GM18870 (cell line): ENCODE measurements around the gene ZNF2.
A peak's percentile ranks its signal among the peaks of the same experiment; 100 is the strongest.

Experiments
- ATAC-seq: cut with Tn5 transposase; IDR thresholded peaks from one replicate; pipeline ENCODE4 v1.9.1; 2021; ENCODE audit warnings: moderate library complexity; ENCODE audit not compliant: unreplicated experiment

Gene ZNF2

DNA sequence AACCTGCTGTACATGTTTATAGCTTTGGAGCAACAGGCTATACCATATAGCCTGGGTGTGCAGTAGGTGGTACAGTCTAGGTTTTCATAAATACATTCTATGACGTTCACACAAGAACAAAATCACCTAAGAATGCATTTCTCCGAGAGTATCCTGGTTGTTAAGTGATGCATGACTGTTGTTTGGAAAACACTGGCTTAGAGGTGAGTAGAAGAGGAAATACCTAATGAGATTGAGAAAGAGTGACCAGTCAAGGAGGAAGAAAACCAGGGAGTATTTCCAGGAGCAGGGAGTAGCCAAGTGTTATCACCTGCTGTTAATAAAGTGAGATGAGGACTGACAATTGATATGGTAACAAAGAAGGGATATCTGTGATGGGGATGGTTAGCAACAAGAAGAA lies 38.8 kb downstream of the ZNF2 start:
- no peak for ATAC-seq

GRCh38 chr2:95206096-95206495 lies 40.5 kb downstream of the ZNF2 start:
- no peak for ATAC-seq

GRCh38 chr2:95207111-95207961 lies 41.7 kb downstream of the ZNF2 start, which contains the start of gene ZNF892:
TSS of gene ZNF892 (plus strand) at chr2:95207521. CDS start at chr2:95207816, 295 bp downstream.
- peak; percentile 94 for ATAC-seq

DNA sequence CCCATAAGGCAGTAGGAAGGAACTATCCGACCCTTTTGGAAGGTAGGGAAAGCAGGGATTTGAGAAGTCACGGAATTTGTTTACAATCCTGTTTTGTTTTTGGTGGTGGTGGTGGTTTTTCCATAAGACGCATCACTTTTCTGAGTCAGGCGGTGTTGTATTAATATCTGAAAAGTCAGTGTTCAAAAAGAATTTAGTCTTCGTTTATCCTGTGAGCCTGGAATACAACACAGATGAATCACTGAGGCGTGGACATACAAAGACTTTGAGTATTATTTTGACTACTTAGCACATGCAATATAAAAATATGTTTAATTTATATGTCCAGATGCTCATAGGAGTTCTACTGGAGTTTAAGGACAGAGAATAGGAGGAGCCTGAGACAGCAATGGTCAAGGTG lies 42.5 kb downstream of the ZNF2 start:
- ATAC-seq, result no peak

DNA sequence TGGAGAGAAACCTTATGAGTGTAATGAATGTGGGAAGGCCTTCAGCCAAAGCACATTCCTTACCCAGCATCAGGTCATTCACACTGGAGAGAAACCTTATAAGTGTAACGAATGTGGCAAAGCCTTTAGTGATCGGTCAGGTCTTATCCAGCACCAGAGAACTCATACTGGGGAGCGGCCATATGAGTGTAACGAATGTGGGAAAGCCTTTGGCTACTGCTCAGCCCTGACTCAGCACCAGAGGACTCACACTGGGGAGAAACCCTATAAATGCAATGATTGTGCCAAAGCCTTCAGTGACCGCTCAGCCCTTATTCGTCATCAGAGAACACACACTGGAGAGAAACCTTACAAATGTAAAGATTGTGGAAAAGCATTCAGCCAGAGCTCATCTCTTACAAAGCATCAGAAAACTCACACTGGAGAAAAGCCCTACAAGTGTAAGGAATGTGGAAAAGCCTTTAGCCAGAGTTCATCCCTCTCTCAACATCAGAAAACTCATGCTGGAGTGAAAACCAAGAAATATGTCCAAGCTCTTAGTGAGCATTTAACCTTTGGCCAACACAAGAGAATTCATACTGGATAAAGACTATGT lies 49.5 kb downstream of the ZNF2 start:
- ATAC-seq, result no peak

DNA sequence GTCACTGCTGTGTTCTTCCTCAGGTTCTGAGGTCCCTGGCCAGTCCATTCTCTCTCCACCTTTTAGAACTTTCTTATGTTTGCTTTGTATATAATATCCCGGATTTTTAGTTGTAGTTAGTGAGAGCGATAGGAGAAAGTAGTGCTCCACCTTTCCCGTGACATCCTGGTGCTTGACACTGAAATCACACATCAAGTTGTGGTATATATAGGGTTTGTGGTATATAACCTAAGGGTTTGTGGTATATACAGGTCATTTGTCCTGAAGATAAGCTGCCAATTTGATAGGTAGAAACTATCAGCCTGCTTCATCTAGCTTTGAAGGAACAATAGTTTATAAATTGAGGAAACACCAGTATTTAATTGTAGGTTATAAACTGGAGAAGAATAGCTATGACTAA lies 54.8 kb downstream of the ZNF2 start:
- no peak for ATAC-seq

DNA sequence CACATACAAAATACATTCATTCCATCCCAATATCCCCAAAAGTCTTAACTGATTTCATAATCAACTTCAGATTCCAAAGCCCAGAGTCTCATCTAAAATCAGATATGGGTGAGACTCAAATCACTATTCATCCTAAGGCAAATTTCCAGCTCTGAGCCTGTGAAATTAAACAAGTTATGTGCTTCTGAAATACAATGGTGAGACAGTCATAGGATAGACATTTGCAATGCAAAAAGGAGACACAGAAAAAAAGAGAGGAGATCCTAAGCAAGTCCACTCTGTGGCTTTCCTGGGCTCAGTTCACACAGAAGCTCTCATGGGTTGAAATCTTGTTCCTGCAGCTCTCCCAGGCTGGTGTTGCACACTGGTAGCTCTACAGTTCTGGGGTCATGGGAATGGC lies 60.0 kb downstream of the ZNF2 start:
- ATAC-seq, result no peak

- ATAC-seq, result no peak
Measured at GRCh38 chr2:95231723-95232122, 66.1 kb downstream of the ZNF2 start.

DNA sequence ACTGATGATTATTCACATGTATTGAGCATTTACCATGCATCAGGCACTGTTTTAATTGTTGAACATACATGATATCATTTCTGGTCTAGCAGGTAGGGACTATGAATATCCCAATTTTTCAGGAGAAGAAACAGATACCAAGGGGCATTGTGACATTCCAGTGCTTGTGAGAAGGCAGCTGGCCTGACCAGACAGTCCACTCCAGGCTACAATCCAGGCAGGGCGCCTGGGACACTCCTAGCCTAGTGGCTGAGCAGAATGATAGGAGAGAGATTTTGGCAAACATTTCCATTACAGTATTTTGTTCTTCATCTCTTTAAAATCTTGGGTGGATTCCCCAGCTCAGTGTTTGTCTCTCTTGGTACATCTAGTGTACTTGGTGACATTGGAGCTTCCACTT lies 66.6 kb downstream of the ZNF2 start:
- no peak for ATAC-seq
